WTC11 (cell line): Measurements from ENCODE around the gene BLOC1S1.

Source experiments
- CTCF ChIP-seq: fragments of 200-600 bp; IDR thresholded peaks from 2 replicates; pipeline ENCODE4 v1.8.0; 2022; ENCODE audit warnings: antibody characterized with exemption
- ELF4 ChIP-seq: sonication (generic); formaldehyde crosslinking; IDR thresholded peaks from 2 replicates; pipeline ENCODE4 v1.8.1; 2022; ENCODE audit warnings: low read depth, mild to moderate bottlenecking, moderate library complexity, missing genetic modification reagents
- ETV6 ChIP-seq: sonication (generic); formaldehyde crosslinking; IDR thresholded peaks from 2 replicates; pipeline ENCODE4 v1.8.1; 2022; ENCODE audit warnings: mild to moderate bottlenecking, missing genetic modification reagents
- IRF2 ChIP-seq: sonication (generic); formaldehyde crosslinking; IDR thresholded peaks from 2 replicates; pipeline ENCODE4 v1.8.0; 2022; ENCODE audit warnings: low read depth, missing genetic modification reagents, borderline replicate concordance
- JUN ChIP-seq: sonication (generic); formaldehyde crosslinking; IDR thresholded peaks from 2 replicates; pipeline ENCODE4 v1.8.0; 2023; ENCODE audit warnings: mild to moderate bottlenecking, missing genetic modification reagents
- NFE2L1 ChIP-seq: sonication (generic); formaldehyde crosslinking; IDR thresholded peaks from 2 replicates; pipeline ENCODE4 v1.8.1; 2023; ENCODE audit warnings: missing genetic modification reagents
- NR2C2 ChIP-seq: sonication (generic); formaldehyde crosslinking; IDR thresholded peaks from 2 replicates; pipeline ENCODE4 v1.8.0; 2022; ENCODE audit warnings: mild to moderate bottlenecking, missing genetic modification reagents
- NR3C1 ChIP-seq: sonication (generic); formaldehyde crosslinking; conservative IDR thresholded peaks from 2 replicates; pipeline ENCODE4 v1.8.1; 2023; ENCODE audit warnings: low read depth, mild to moderate bottlenecking, missing genetic modification reagents
- PREB ChIP-seq: sonication (generic); formaldehyde crosslinking; IDR thresholded peaks from 2 replicates; pipeline ENCODE4 v1.8.1; 2022; ENCODE audit warnings: mild to moderate bottlenecking, missing genetic modification reagents, moderate library complexity, borderline replicate concordance
- USF1 ChIP-seq: sonication (generic); formaldehyde crosslinking; IDR thresholded peaks from 2 replicates; pipeline ENCODE4 v1.8.0; 2022; ENCODE audit warnings: mild to moderate bottlenecking, missing genetic modification reagents
- ZNF121 ChIP-seq: sonication (generic); formaldehyde crosslinking; IDR thresholded peaks from 2 replicates; pipeline ENCODE4 v1.8.0; 2023; ENCODE audit warnings: missing genetic modification reagents
- ZNF263 ChIP-seq: sonication (generic); formaldehyde crosslinking; IDR thresholded peaks from 2 replicates; pipeline ENCODE4 v1.8.1; 2022; ENCODE audit warnings: low read depth, mild to moderate bottlenecking, moderate library complexity, missing genetic modification reagents
- ZNF423 ChIP-seq: fragments of 250-450 bp; sonication (Bioruptor Pico); IDR thresholded peaks from 2 replicates; pipeline ENCODE4 v2.1.2; 2022; ENCODE audit warnings: mild to moderate bottlenecking, moderate library complexity

DNA sequence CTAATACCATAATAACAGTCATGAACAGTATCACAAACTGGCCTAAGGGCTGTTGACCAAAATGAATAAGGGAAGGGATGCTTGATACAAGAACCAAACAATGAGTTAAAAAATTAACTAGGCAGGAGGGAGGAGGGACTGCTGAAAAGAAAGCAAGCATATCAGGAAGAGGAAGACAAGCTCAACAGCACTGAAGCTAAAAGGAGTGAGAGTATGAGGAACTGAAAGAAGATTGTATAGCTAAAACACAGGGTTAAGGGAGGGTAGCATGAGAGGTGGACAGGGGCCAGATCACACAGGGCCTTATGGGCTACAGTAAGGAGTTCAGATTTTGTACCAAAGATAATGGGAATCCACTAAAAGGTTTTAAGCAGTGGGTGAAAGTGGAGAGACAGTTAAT, 42.2 kb upstream of the BLOC1S1 start:
- no peak for TF ChIP-seq USF1 (CRISPR knock-in tag)
- no peak for TF ChIP-seq ZNF423
- TF ChIP-seq ZNF263 (CRISPR knock-in tag), result no peak
- no peak for TF ChIP-seq PREB (CRISPR knock-in tag)
- TF ChIP-seq CTCF, result no peak
- no peak for TF ChIP-seq ELF4
- TF ChIP-seq IRF2 (CRISPR knock-in tag), result no peak
- TF ChIP-seq ETV6 (CRISPR knock-in tag), result no peak
- TF ChIP-seq NFE2L1 (CRISPR knock-in tag), result no peak
- no peak for TF ChIP-seq JUN (CRISPR knock-in tag)
- no peak for TF ChIP-seq NR3C1 (CRISPR knock-in tag)
- TF ChIP-seq NR2C2 (CRISPR knock-in tag), result no peak
- no peak for TF ChIP-seq ZNF121
